GM19023 (cell line): Measurements from ENCODE around the gene WFDC1.

ENCODE experiments used
- ATAC-seq: cut with Tn5 transposase; IDR thresholded peaks from one replicate; pipeline ENCODE4 v1.9.1; 2021; ENCODE audit warnings: mild to moderate bottlenecking, moderate library complexity; ENCODE audit not compliant: unreplicated experiment

WFDC1 gene

GRCh38 chr16:84299734-84300440 is 5.2 kb downstream of the WFDC1 start:
- ATAC-seq = no peak

GRCh38 chr16:84302111-84302954 is 7.7 kb downstream of the WFDC1 start:
- ATAC-seq = no peak

- no peak for ATAC-seq
These were observed 8.3 kb downstream of the WFDC1 start for GRCh38 chr16:84303023-84303422.

GRCh38 chr16:84303516-84303915 is 8.8 kb downstream of the WFDC1 start:
- ATAC-seq = no peak

- no peak for ATAC-seq
These were observed 11.9 kb downstream of the WFDC1 start for GRCh38 chr16:84306564-84306963.

- no peak for ATAC-seq
These were observed 12.7 kb downstream of the WFDC1 start for GRCh38 chr16:84307209-84307954.

GRCh38 chr16:84308120-84308519 is 13.4 kb downstream of the WFDC1 start:
- no peak for ATAC-seq

- ATAC-seq = no peak
These were observed 16.0 kb downstream of the WFDC1 start for GRCh38 chr16:84310642-84311041.

GRCh38 chr16:84312783-84313382 is 18.2 kb downstream of the WFDC1 start:
- no peak for ATAC-seq

GRCh38 chr16:84313921-84314320 is 19.2 kb downstream of the WFDC1 start:
- no peak for ATAC-seq

- ATAC-seq = no peak
These were observed 19.7 kb downstream of the WFDC1 start for GRCh38 chr16:84314373-84314772.

- no peak for ATAC-seq
These were observed 20.1 kb downstream of the WFDC1 start for GRCh38 chr16:84314814-84315213.

GRCh38 chr16:84315422-84315821 is 20.7 kb downstream of the WFDC1 start:
- no peak for ATAC-seq

- no peak for ATAC-seq
These were observed 23.7 kb downstream of the WFDC1 start for GRCh38 chr16:84318091-84318975.

GRCh38 chr16:84319146-84319760 is 24.6 kb downstream of the WFDC1 start:
- ATAC-seq = no peak

GRCh38 chr16:84320511-84320910 is 25.8 kb downstream of the WFDC1 start:
- no peak for ATAC-seq

- no peak for ATAC-seq
These were observed 27.3 kb downstream of the WFDC1 start for GRCh38 chr16:84321932-84322331.

GRCh38 chr16:84322749-84323148 is 28.1 kb downstream of the WFDC1 start:
- no peak for ATAC-seq

GRCh38 chr16:84323606-84324005 is 28.9 kb downstream of the WFDC1 start:
- ATAC-seq = no peak
